ENCODE measurements around the gene SLFN5. TPM values are rescaled to one million over a fixed set of nuclear protein-coding genes. Genes with fewer than 3 reads are reported as not detected.

SLFN5 gene
- total RNA-seq, 1 donor from 2014 or later, result 58.4 TPM

DNA sequence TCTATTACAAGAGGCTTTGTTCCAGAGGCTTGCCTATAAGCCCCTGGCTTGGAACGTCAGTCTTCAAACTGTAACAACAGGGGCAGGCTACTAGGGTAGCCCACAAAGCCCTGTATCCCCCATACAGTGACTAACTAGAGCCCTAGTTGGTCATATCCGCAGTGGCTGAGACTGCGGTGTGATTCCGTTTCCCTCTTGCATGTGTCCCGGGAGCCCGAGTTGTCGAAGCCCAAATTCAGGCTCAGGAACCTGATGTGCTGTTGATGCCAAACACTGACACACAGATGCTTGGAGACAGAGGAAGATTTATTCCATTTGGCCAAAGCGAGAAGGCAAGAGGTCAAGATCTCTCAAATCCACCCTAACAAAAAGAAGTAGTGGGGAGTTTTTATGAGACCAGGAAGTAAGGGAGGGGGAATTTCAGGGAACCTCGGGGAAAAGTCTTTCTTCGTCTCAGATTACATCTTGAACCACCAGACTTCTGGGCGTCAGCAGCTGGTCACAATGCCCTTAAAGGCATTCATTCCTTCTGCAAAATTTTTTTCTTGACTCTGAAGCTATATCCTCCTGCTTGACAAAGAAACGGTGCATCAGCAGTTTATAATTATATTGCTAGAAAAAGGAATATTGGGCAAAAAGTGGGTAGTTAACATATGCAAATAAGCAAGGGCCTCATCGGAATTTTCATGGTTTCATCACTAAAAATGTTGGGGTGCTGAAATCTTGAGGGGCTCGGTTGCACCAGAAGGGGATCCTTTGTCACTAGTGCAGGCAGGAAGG lies 879 bp downstream of the SLFN5 start:
- Histone ChIP-seq H3K4me1 (peaks cover 46% of the 10 kb centered on the region), H3K27ac (peak overlapping the region; percentile 99), H3K9me3 (no peaks in the 10 kb centered on the region), H3K36me3 (peaks cover 15% of the 10 kb centered on the region), H3K27me3 (no peaks in the 10 kb centered on the region), H3K4me3 (peak overlapping the region; percentile 86)
- ATAC-seq, result peak; percentile 24
- intact Hi-C loops (cut with DNase I), result no loop called here
- DNase-seq, result peak; percentile 67
- TF ChIP-seq, protein P1, sequence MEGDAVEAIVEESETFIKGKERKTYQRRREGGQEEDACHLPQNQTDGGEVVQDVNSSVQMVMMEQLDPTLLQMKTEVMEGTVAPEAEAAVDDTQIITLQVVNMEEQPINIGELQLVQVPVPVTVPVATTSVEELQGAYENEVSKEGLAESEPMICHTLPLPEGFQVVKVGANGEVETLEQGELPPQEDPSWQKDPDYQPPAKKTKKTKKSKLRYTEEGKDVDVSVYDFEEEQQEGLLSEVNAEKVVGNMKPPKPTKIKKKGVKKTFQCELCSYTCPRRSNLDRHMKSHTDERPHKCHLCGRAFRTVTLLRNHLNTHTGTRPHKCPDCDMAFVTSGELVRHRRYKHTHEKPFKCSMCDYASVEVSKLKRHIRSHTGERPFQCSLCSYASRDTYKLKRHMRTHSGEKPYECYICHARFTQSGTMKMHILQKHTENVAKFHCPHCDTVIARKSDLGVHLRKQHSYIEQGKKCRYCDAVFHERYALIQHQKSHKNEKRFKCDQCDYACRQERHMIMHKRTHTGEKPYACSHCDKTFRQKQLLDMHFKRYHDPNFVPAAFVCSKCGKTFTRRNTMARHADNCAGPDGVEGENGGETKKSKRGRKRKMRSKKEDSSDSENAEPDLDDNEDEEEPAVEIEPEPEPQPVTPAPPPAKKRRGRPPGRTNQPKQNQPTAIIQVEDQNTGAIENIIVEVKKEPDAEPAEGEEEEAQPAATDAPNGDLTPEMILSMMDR (IDR thresholded peaks at IDR 0.05), result no peak

DNA sequence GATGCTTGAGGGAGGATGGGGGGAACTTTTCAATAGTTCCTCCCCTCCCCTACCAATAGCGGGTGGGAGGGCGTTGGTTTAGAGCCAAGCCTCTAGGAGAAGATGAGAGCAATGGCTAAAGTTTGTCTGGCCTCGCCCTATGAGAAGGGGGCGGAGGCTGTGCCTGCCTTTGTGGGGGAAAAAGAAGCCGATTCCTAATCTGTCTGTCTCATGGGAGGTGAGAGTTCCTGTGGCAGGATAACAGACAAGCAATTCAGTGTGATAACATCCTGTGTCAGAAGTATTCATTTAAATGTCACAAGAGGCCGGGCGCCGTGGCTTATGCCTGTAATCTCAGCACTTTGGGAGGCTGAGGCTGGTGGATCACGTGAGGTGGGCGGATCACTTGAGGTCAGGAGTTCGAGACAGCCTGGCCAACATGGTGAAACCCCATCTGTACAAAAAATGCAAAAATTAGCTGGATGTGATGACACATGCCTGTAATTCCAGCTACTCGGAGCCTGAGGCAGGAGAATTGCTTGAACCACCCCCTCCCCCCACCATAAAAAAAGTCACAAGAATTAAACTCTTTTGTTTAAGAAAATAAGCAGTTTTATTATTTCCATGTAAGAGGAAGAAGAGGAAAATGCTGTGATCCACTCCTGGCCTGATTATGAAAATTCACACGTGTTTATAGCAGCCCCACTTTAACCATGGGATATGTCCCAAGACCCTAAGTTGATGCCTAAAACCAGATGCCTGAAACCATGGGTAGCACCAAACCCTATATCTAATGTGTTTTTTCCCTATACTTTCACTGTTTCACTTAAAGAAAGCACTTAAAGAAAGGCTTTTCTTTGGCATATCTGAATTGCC lies 1.7 kb downstream of the SLFN5 start:
- no peaks in the 10 kb centered on the region for H3K9me3 ChIP-seq
- H3K4me3 ChIP-seq, result peak overlapping the region; percentile 86
- DNase-seq (peak; percentile 85), ATAC-seq (peak; percentile 7)
- TF ChIP-seq, protein P1 (IDR thresholded peaks at IDR 0.05), result no peak
- H3K36me3 ChIP-seq, result peaks cover 18% of the 10 kb centered on the region
- H3K27ac ChIP-seq, result peak overlapping the region; percentile 99
- intact Hi-C loops (cut with DNase I), result no loop called here
- no peaks in the 10 kb centered on the region for H3K27me3 ChIP-seq
- peaks cover 46% of the 10 kb centered on the region for H3K4me1 ChIP-seq

DNA sequence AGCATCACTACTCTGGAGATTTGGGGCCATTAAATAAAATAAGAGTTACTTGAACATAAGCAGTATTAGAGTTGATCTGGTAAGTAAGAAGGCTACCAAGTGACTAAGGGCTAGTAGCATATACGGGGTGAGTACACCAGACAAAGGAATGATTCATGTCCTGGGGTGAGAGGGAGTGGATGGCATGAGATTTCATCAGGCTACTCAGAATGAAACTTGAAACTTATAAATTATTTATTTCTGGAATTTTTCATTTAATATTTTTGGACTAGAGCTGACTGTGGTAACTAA lies 2.3 kb downstream of the SLFN5 start:
- H3K36me3 ChIP-seq, result peaks cover 18% of the 10 kb centered on the region

DNA sequence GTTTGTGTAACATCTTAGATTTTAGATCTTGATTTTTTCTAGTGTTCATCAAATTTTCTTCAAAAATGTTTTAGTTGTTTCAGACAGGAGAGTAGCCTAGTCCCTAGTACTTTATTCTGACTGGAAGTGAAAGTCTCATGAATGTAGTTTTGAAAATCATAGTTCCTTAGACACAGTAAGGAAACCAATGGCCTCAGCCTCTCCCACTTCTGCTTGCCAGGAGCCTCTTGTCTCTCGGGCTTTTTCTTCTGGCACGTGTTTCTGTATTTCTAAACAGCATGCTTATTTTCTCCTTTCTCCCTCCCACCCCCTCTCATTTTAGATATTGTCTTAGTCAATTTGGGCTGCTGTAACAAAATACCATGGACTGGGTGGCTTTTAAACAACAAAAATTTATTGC lies 9.8 kb downstream of the SLFN5 start:
- peak; percentile 59 for ATAC-seq
- DNase-seq, result no peak
- H3K27ac ChIP-seq, result peak overlapping the region; percentile 47
- no peak overlapping the region for H3K4me3 ChIP-seq
- H3K36me3 ChIP-seq, result peaks cover 14% of the 10 kb centered on the region
- H3K27me3 ChIP-seq, result no peaks in the 10 kb centered on the region
- TF ChIP-seq, protein P1 (IDR thresholded peaks at IDR 0.05), result no peak
- peaks cover 51% of the 10 kb centered on the region for H3K4me1 ChIP-seq
- H3K9me3 ChIP-seq, result no peaks in the 10 kb centered on the region
- intact Hi-C loops (cut with DNase I), result no loop called here

More for the DNA sequence above, 2.3 kb downstream of the SLFN5 start:
- no peaks in the 10 kb centered on the region for H3K27me3 ChIP-seq
- DNase-seq (no peak), ATAC-seq (no peak)
- H3K4me3 ChIP-seq, result peak overlapping the region; percentile 86
- TF ChIP-seq, protein P1 (IDR thresholded peaks at IDR 0.05), result no peak
- intact Hi-C loops (cut with DNase I), result no loop called here
- no peaks in the 10 kb centered on the region for H3K9me3 ChIP-seq
- H3K4me1 ChIP-seq, result peaks cover 46% of the 10 kb centered on the region
- peak overlapping the region; percentile 99 for H3K27ac ChIP-seq

DNA sequence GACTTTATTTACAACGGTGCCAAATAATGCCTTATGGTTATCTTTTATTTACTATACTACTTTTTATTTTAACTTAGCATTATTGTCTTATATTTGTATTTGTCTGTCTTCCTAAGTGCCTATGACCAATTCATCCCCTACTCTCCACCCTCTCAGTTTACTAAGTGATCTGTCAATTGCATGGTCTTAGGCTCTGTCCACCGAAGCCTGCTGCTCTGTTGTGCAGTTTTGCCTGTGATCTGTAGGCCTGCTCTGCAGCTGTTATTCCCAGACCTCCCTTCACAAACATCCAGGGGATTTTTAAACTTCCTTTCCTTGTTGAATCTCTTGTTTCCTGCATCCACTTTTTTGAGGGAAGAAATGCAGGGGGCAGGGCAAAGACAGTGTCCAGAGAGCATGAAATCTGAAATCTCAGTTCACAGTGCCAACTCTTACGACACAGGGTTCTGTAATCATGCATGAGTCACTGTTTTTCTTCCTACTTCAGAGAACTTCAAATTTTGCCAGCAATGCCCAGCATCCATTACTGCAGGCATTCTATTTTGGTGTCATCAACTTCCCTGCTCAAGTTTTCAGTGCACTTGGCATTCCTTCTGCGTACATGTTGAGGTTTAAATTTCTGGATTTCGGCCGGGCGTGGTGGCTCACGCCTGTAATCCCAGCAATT lies 11.4 kb downstream of the SLFN5 start:
- Histone ChIP-seq H3K4me3 (no peak overlapping the region), H3K27me3 (no peaks in the 10 kb centered on the region), H3K4me1 (peaks cover 55% of the 10 kb centered on the region), H3K27ac (peak overlapping the region; percentile 71), H3K36me3 (peaks cover 6% of the 10 kb centered on the region), H3K9me3 (no peaks in the 10 kb centered on the region)
- no peak for DNase-seq
- TF ChIP-seq, protein P1 (IDR thresholded peaks at IDR 0.05), result no peak
- peak; percentile 88 for ATAC-seq
- intact Hi-C loops (cut with DNase I), result no loop called here

All from upper lobe of right lung (tissue), 1 donor.